ENCODE results near the gene ZFAND6.

The ZFAND6 gene

DNA sequence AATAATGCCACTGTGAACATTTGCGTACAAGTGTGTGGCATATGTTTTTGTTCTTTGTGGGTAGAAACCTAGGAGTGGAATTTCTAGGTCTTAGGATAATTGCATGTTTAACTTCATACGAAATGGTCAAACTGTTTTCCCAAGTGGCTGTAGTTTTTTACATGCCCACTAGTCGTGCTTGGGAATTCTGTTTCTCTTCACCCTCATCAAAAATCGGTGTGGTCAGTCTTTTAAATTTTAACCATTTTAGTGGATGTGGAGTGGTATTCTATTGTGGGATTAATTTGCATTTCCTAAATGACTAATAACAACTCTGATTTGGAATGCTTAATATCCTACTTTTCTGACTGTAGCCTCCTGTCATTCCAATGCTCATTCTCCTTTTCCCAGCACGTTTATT is 27.6 kb downstream of the ZFAND6 start:
- DNase-seq (ENCODE audit: low read depth) = no peak
- no peak overlapping the region for H3K4me3 ChIP-seq (ENCODE audit: low read depth, low read length)
- TF ChIP-seq, protein P1, sequence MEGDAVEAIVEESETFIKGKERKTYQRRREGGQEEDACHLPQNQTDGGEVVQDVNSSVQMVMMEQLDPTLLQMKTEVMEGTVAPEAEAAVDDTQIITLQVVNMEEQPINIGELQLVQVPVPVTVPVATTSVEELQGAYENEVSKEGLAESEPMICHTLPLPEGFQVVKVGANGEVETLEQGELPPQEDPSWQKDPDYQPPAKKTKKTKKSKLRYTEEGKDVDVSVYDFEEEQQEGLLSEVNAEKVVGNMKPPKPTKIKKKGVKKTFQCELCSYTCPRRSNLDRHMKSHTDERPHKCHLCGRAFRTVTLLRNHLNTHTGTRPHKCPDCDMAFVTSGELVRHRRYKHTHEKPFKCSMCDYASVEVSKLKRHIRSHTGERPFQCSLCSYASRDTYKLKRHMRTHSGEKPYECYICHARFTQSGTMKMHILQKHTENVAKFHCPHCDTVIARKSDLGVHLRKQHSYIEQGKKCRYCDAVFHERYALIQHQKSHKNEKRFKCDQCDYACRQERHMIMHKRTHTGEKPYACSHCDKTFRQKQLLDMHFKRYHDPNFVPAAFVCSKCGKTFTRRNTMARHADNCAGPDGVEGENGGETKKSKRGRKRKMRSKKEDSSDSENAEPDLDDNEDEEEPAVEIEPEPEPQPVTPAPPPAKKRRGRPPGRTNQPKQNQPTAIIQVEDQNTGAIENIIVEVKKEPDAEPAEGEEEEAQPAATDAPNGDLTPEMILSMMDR (IDR thresholded peaks at IDR 0.05; ENCODE audit: control insufficient read depth, extremely low read depth, insufficient read depth) = no peak

DNA sequence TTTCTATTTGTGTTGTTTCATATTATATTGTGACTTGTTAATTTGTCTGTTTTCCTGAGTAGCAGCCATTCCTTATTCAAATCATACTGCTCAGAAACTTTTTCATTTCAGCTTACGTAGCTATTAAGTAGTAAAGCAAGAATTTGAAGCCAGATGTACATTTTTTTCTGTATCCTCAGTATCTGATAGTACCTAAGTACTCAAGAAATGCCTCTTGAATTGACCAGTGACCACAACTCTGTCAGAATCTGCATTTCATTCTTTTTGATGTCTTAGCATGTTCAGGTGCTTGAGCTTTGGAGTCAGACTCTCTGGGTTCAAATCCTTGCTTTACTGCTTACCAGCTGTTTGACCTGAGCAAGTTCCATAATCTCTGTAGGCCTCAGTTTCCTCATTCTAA is 30.6 kb downstream of the ZFAND6 start:
- H3K4me3 ChIP-seq (ENCODE audit: low read depth, low read length) = no peak overlapping the region
- DNase-seq (ENCODE audit: low read depth) = no peak
- TF ChIP-seq, protein P1 (IDR thresholded peaks at IDR 0.05; ENCODE audit: control insufficient read depth, extremely low read depth, insufficient read depth) = no peak

DNA sequence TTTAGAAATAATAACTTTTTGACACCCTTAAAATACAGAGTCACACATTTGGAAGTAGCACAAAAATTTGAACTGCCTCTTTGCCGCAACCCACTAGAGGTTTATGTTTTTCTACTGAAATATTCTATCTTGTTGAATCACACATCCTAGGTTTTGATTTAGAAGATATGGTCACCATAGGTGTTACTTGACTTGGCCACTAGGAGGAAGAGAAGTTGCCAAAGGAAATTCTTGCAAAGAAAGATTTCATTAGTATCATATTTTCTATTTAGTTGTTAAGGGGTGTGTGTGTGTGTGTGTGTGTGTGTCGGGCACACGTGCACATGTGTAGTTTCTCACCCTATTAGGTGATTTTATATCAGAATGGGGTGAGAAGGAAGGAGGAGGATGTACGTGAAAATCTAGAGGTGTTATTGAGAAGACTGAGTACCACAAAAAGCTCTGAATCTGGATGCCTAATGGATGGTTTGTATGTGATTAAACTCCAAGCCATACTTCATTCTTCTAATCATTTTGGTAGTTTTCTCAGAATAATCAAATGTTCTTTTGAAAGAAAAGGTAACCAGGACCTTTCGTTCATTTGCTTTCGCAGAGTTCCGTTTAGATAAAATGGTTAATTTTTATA is 31.5 kb downstream of the ZFAND6 start:
- no peak for DNase-seq (ENCODE audit: low read depth)
- no peak overlapping the region for H3K4me3 ChIP-seq (ENCODE audit: low read depth, low read length)
- TF ChIP-seq, protein P1 (IDR thresholded peaks at IDR 0.05; ENCODE audit: control insufficient read depth, extremely low read depth, insufficient read depth) = no peak

DNA sequence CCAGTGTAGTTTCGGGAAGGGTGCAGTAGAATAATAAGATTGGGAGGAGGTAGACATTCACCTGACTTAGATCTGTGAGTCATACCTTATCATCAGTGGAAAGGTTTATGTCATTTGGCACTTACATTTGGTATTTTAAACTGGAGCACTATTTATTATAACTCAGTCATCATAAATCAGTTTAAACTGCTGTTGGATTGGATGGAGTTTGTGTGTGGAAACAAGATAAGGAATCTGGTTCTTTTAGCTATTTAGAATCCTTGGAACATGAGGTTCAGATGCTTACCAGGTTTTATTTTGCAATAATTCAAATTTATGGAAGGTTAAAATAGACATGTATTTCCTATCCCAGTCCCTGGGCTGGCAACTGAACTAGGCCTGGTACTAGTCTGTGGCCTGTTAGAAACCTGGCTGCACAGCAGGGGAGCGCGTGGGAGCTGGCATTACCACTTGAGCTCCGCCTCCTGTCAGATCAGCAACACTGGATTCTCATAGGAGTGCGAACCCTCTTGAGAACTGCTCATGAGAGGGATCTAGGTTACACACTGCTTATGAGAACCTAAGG is 34.5 kb downstream of the ZFAND6 start:
- TF ChIP-seq, protein P1 (IDR thresholded peaks at IDR 0.05; ENCODE audit: control insufficient read depth, extremely low read depth, insufficient read depth) = no peak
- peak; percentile 64 for DNase-seq (ENCODE audit: low read depth)
- no peak overlapping the region for H3K4me3 ChIP-seq (ENCODE audit: low read depth, low read length)

DNA sequence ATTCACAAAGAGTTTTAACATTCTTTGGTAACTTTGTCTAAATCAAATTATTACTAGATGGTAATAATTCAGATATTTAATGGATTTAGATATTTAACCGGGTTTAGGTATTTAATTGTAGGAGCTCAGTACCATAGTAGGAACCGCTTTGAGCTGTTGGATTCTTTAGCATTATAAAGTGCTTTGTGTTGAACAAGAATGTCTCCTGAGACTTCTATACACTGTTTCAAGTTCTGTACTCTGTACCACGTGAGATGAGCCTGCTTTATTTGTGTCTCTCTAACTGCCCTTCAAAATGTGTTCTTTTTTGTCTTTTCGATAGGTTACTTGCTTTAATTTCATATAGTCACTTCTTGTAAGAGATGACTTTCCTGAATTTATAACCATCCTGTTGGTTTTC is 36.0 kb downstream of the ZFAND6 start:
- no peak for DNase-seq (ENCODE audit: low read depth)
- TF ChIP-seq, protein P1 (IDR thresholded peaks at IDR 0.05; ENCODE audit: control insufficient read depth, extremely low read depth, insufficient read depth) = no peak
- no peak overlapping the region for H3K4me3 ChIP-seq (ENCODE audit: low read depth, low read length)

DNA sequence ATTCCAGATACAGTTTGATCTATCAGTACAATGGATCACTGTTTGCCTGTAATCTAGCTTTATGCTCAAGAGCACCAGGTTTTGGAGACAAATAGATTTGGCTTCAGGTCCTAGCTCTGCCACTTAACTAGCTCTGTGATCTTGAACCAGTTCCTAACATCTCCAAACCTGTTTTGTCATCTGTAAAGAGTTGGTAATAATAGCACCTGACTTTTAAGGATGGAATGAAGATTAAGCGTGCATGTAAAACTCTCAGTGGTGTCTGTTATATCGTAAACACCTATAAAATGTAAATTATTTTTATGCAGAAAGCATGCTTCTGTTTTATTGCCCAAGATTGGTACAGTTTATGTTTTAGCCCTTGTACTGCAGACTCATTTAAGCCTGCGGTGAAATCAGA is 36.5 kb downstream of the ZFAND6 start:
- H3K4me3 ChIP-seq (ENCODE audit: low read depth, low read length) = no peak overlapping the region
- DNase-seq (ENCODE audit: low read depth) = peak; percentile 13
- TF ChIP-seq, protein P1 (IDR thresholded peaks at IDR 0.05; ENCODE audit: control insufficient read depth, extremely low read depth, insufficient read depth) = no peak

DNA sequence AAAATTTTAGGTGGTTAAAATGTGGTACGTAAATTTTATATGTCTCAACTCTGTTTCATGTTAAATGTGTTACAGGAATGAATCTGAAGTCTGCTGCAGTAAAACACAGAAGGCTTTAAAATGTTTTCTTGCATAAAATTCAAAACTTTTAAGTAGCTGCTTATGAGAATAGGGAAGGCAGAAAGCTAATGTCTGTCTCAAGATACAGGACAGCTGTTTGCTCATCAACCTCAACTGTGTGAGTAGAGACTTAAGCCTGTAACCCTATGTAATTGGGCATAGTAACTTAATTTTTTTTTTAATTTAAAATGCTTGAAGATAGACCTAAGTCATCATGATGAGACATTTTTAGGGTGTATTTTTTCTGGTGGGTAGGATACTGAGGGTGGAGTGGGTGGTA is 38.9 kb downstream of the ZFAND6 start:
- no peak overlapping the region for H3K4me3 ChIP-seq (ENCODE audit: low read depth, low read length)
- DNase-seq (ENCODE audit: low read depth) = no peak
- TF ChIP-seq, protein P1 (IDR thresholded peaks at IDR 0.05; ENCODE audit: control insufficient read depth, extremely low read depth, insufficient read depth) = no peak
